SK-N-SH treated with all-trans-retinoic acid at 6 μM for 48 hours (cell line): Measurements from ENCODE around the gene CHCHD4.

Experiments used
- ATAC-seq: fragments of 200-7000 bp; cut with Tn5 transposase; 3 replicates; pipeline ENCODE4 v1.9.1; 2020; ENCODE audit warnings: mild to moderate bottlenecking, moderate library complexity
- ARNTL ChIP-seq: fragments of 450-650 bp; formaldehyde crosslinking; IDR thresholded peaks from 2 replicates; pipeline ENCODE4 v1.5.0; 2020; ENCODE audit warnings: low read depth, mild to moderate bottlenecking, moderate library complexity, borderline replicate concordance
- BACH2 ChIP-seq: fragments of 250-450 bp; sonication (Bioruptor Pico); IDR thresholded peaks from 2 replicates; pipeline ENCODE4 v1.9.0; 2021; ENCODE audit warnings: mild to moderate bottlenecking, borderline replicate concordance
- CSDC2 ChIP-seq: fragments of 250-450 bp; sonication (Bioruptor Pico); IDR thresholded peaks from 2 replicates; pipeline ENCODE4 v1.5.0; 2020; ENCODE audit warnings: mild to moderate bottlenecking, moderate library complexity
- ESRRG ChIP-seq: fragments of 250-450 bp; sonication (Bioruptor Pico); IDR thresholded peaks from 2 replicates; pipeline ENCODE4 v1.6.1; 2021; ENCODE audit warnings: mild to moderate bottlenecking
- GLIS3 ChIP-seq: fragments of 250-450 bp; sonication (Bioruptor Pico); IDR thresholded peaks from 2 replicates; pipeline ENCODE4 v1.5.0; 2020; ENCODE audit warnings: mild to moderate bottlenecking, moderate library complexity
- ISL1 ChIP-seq: fragments of 250-450 bp; sonication (Bioruptor Pico); IDR thresholded peaks from 2 replicates; pipeline ENCODE4 v2.1.2; 2022; ENCODE audit warnings: mild to moderate bottlenecking, moderate library complexity
- OSR1 ChIP-seq: fragments of 250-450 bp; sonication (Bioruptor Pico); IDR thresholded peaks from 2 replicates; pipeline ENCODE4 v1.8.0; 2022; ENCODE audit warnings: moderate library complexity, mild to moderate bottlenecking, inconsistent platforms
- PPARA ChIP-seq: fragments of 250-450 bp; sonication (Bioruptor Pico); IDR thresholded peaks from 2 replicates; pipeline ENCODE4 v1.5.0; 2020; ENCODE audit warnings: mild to moderate bottlenecking, borderline replicate concordance
- RARB ChIP-seq: fragments of 250-450 bp; sonication (Bioruptor Pico); IDR thresholded peaks from 2 replicates; pipeline ENCODE4 v1.8.0; 2021; ENCODE audit warnings: mild to moderate bottlenecking, moderate library complexity
- SNAI2 ChIP-seq: fragments of 250-450 bp; sonication (Bioruptor Pico); IDR thresholded peaks from 2 replicates; pipeline ENCODE4 v1.5.0; 2020; ENCODE audit warnings: mild to moderate bottlenecking, moderate library complexity
- TCF4 ChIP-seq: fragments of 250-450 bp; sonication (Bioruptor Pico); IDR thresholded peaks from 2 replicates; pipeline ENCODE4 v1.8.0; 2021; ENCODE audit warnings: mild to moderate bottlenecking, moderate library complexity, borderline replicate concordance
- ZC3H10 ChIP-seq: fragments of 250-450 bp; sonication (Bioruptor Pico); IDR thresholded peaks from 2 replicates; pipeline ENCODE4 v1.5.1; 2021; ENCODE audit warnings: mild to moderate bottlenecking, moderate library complexity
- ZFP30 ChIP-seq: fragments of 450-650 bp; formaldehyde crosslinking; IDR thresholded peaks from 2 replicates; pipeline ENCODE4 v1.5.0; 2022; ENCODE audit warnings: mild to moderate bottlenecking, moderate library complexity
- ZNF70 ChIP-seq: fragments of 450-650 bp; formaldehyde crosslinking; IDR thresholded peaks from 2 replicates; pipeline ENCODE4 v1.5.0; 2020; ENCODE audit warnings: mild to moderate bottlenecking, moderate library complexity
- ZNF8 ChIP-seq: fragments of 450-650 bp; formaldehyde crosslinking; IDR thresholded peaks from 2 replicates; pipeline ENCODE4 v1.5.0; 2020; ENCODE audit warnings: mild to moderate bottlenecking, moderate library complexity
- TF ChIP-seq, protein P1 (sequence below): fragments of 250-450 bp; sonication (Bioruptor Pico); IDR thresholded peaks from 2 replicates; pipeline ENCODE4 v1.5.1; 2021; ENCODE audit warnings: mild to moderate bottlenecking, moderate library complexity
- TF ChIP-seq, protein P2 (sequence below): fragments of 250-450 bp; sonication (Bioruptor Pico); IDR thresholded peaks from 2 replicates; pipeline ENCODE4 v1.5.0; 2020; ENCODE audit warnings: mild to moderate bottlenecking, moderate library complexity
- TF ChIP-seq, protein P3 (sequence below): fragments of 250-450 bp; sonication (Bioruptor Pico); IDR thresholded peaks from 2 replicates; pipeline ENCODE4 v1.8.0; 2020; ENCODE audit warnings: mild to moderate bottlenecking, moderate library complexity, borderline replicate concordance

CHCHD4 gene

DNA sequence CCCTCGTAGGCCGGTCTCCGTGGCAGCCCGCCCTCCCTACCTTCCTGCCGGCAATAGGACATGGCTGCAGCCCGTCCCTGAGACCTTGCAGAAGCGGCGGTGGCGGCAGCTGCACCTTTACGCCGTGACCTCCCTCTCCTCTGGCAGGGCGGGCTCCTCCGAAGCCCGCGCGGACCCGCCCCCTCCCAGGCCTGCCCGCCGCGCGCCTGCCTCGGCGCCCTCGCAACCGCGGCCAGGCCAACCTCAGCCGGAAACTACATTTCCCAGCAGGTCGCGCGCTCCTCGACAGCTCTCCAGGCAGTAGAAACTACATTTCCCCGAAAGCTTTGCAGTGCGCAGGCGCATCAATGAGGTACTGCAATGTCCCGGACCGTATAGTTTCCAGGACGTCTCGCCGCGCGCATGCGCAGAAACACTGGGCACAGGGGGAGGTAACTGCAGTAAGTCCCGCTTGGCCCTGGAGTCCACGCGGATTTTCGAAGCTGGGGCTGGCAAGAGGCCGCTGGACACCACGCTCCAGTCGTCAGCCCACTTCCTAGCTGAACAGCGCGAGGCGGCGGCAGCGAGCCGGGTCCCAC, at the start of gene CHCHD4, which contains the start of gene TMEM43:
Gene CHCHD4, minus strand, starts transcription at position 256 of the 578 bp plus-strand sequence. Its CDS starts 194 bp downstream, at position 62.
Gene TMEM43, plus strand, starts transcription at position 438 of the 578 bp plus-strand sequence. CDS start 142 bp downstream, outside the sequence.
- peak; percentile 87 for ATAC-seq

DNA sequence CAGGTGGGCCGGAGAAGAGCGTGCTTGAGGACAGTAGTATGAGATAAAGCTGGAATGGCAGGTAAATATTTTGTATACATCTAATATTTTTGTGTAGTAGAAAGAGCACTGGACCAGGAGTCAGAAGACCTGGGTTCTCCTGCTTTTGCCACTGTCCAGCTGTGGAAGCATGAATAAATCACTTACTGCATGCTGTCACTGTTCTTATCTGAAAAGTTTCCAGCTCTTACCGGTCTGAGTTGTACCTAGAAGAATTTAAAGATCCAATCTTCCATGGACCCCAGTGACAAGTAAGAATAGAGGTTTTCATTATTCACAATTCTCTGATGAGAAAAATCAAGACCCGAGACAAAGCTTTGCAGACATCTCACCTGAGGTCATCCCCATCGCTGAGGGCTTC, 47.8 kb upstream of the CHCHD4 start:
- TF ChIP-seq RARB (no peak), ZNF8 (CRISPR knock-in tag) (no peak), BACH2 (CRISPR knock-in tag) (no peak), SNAI2 (CRISPR knock-in tag) (no peak), ZC3H10 (CRISPR knock-in tag) (no peak)
- TF ChIP-seq, protein P1, sequence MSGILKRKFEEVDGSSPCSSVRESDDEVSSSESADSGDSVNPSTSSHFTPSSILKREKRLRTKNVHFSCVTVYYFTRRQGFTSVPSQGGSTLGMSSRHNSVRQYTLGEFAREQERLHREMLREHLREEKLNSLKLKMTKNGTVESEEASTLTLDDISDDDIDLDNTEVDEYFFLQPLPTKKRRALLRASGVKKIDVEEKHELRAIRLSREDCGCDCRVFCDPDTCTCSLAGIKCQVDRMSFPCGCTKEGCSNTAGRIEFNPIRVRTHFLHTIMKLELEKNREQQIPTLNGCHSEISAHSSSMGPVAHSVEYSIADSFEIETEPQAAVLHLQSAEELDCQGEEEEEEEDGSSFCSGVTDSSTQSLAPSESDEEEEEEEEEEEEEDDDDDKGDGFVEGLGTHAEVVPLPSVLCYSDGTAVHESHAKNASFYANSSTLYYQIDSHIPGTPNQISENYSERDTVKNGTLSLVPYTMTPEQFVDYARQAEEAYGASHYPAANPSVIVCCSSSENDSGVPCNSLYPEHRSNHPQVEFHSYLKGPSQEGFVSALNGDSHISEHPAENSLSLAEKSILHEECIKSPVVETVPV: no peak
- no peak for ATAC-seq

More for the DNA sequence above, at the start of gene CHCHD4, which contains the start of gene TMEM43:
- no peak for TF ChIP-seq GLIS3 (CRISPR knock-in tag)
- TF ChIP-seq BACH2 (CRISPR knock-in tag): no peak
- no peak for TF ChIP-seq PPARA (CRISPR knock-in tag)
- no peak for TF ChIP-seq RARB
- TF ChIP-seq ARNTL (CRISPR knock-in tag): no peak
- TF ChIP-seq OSR1 (CRISPR knock-in tag): no peak
- TF ChIP-seq, protein P2, sequence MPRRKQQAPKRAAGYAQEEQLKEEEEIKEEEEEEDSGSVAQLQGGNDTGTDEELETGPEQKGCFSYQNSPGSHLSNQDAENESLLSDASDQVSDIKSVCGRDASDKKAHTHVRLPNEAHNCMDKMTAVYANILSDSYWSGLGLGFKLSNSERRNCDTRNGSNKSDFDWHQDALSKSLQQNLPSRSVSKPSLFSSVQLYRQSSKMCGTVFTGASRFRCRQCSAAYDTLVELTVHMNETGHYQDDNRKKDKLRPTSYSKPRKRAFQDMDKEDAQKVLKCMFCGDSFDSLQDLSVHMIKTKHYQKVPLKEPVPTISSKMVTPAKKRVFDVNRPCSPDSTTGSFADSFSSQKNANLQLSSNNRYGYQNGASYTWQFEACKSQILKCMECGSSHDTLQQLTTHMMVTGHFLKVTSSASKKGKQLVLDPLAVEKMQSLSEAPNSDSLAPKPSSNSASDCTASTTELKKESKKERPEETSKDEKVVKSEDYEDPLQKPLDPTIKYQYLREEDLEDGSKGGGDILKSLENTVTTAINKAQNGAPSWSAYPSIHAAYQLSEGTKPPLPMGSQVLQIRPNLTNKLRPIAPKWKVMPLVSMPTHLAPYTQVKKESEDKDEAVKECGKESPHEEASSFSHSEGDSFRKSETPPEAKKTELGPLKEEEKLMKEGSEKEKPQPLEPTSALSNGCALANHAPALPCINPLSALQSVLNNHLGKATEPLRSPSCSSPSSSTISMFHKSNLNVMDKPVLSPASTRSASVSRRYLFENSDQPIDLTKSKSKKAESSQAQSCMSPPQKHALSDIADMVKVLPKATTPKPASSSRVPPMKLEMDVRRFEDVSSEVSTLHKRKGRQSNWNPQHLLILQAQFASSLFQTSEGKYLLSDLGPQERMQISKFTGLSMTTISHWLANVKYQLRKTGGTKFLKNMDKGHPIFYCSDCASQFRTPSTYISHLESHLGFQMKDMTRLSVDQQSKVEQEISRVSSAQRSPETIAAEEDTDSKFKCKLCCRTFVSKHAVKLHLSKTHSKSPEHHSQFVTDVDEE (CRISPR knock-in tag): no peak
- no peak for TF ChIP-seq ZFP30 (CRISPR knock-in tag)
- TF ChIP-seq, protein P3, sequence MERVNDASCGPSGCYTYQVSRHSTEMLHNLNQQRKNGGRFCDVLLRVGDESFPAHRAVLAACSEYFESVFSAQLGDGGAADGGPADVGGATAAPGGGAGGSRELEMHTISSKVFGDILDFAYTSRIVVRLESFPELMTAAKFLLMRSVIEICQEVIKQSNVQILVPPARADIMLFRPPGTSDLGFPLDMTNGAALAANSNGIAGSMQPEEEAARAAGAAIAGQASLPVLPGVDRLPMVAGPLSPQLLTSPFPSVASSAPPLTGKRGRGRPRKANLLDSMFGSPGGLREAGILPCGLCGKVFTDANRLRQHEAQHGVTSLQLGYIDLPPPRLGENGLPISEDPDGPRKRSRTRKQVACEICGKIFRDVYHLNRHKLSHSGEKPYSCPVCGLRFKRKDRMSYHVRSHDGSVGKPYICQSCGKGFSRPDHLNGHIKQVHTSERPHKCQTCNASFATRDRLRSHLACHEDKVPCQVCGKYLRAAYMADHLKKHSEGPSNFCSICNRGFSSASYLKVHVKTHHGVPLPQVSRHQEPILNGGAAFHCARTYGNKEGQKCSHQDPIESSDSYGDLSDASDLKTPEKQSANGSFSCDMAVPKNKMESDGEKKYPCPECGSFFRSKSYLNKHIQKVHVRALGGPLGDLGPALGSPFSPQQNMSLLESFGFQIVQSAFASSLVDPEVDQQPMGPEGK (CRISPR knock-in tag): no peak
- no peak for TF ChIP-seq ISL1
- TF ChIP-seq ZNF70 (CRISPR knock-in tag): no peak
- TF ChIP-seq CSDC2 (CRISPR knock-in tag): no peak

DNA sequence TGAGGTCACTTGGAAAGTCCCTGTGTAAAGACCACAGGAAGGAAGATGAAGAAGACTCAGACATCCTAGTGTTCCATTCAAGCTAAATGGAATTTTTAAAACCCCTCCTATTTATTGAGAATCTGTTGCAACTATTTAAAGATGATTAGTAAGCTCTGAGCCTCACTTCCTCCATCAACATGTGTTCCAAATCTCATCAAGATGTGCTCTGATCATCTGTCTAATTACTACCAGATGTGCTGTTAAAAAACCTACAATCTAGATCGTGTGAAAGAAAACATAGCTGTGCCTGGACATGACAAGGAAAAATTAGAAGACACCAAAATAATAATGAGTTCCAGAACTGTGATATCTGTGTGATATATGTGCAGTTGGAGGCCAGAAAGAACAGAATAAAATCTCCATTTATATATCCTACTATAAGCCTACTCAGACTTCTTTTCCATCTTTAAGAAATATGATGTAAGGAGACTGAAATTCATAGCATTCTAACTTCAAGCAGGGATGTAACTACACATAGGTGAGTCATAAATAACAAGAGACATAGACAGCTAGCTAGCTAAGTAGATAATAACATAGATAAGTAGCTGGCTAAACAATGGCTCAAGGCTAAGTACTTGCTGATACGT, 46.0 kb upstream of the CHCHD4 start:
- peak; percentile 87 for ATAC-seq
- TF ChIP-seq, protein P3 (CRISPR knock-in tag): peak; percentile 30; the same call in 1 of the 2 replicates
- TF ChIP-seq ISL1 (peak; percentile 85), ESRRG (CRISPR knock-in tag) (no peak), TCF4 (CRISPR knock-in tag) (0 out of 2 replicates have a peak, but pooled peaks have one; percentile 31)

DNA sequence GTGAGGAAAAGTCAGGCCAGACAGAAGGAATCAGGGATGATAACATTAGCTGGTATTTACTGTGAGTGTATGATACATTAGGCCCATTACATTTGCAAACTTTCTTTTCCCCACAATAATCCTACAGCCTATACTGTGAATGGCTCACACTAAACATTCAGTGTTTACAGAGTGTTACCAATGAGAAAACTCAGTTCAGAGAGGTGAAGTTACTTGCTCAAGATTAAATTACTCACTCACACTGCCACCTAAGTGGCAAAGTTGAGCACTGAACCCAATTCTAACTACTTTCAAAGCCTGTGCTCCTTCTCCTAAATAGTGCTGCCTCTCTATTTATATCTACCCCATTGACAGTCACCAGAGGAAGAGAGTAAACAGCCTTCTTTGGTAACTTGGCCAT, 45.2 kb upstream of the CHCHD4 start:
- TF ChIP-seq ESRRG (CRISPR knock-in tag): no peak
- no peak for TF ChIP-seq ARNTL (CRISPR knock-in tag)
- ATAC-seq: no peak
